22Rv1 (cell line): ENCODE results near the gene BLCAP.
"Not testable (repeated sequence)": the region's sequence is repeated elsewhere in the genome, so short reads cannot be mapped to it uniquely, and the experiment has no call there.

Source experiments
- H3K27ac ChIP-seq: fragments of 450-650 bp; 2 replicates; pipeline ENCODE4 v1.5.1; 2017
- ZFX ChIP-seq: fragments of 450-650 bp; IDR thresholded peaks from 2 replicates; pipeline ENCODE4 v1.6.1; 2017; ENCODE audit warnings: antibody characterized with exemption, borderline replicate concordance
- TF ChIP-seq, protein P1 (sequence below): fragments of 450-650 bp; IDR thresholded peaks from 2 replicates; pipeline ENCODE4 v1.5.1; 2017; ENCODE audit warnings: mild to moderate bottlenecking

The BLCAP gene

DNA sequence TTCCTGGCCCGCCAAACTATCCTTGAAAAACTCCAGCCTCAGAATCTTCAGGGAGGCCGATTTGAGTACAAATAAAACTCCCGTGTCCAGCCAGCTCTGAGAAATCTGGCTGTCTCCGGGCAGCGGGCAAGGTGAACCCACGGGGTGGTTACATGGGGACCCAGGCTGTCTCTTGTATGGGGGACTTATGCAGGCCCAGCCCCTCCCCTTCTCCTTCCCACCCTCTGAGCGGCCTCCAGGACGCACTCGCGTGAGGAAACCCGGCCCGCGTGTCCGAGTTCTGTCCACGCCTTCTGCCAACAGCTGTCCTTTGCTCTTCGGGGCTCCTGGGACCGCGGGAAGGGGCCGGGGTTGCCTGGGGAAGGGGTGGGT lies 36.3 kb upstream of the BLCAP start:
- no peak for TF ChIP-seq ZFX
- TF ChIP-seq, protein P1, sequence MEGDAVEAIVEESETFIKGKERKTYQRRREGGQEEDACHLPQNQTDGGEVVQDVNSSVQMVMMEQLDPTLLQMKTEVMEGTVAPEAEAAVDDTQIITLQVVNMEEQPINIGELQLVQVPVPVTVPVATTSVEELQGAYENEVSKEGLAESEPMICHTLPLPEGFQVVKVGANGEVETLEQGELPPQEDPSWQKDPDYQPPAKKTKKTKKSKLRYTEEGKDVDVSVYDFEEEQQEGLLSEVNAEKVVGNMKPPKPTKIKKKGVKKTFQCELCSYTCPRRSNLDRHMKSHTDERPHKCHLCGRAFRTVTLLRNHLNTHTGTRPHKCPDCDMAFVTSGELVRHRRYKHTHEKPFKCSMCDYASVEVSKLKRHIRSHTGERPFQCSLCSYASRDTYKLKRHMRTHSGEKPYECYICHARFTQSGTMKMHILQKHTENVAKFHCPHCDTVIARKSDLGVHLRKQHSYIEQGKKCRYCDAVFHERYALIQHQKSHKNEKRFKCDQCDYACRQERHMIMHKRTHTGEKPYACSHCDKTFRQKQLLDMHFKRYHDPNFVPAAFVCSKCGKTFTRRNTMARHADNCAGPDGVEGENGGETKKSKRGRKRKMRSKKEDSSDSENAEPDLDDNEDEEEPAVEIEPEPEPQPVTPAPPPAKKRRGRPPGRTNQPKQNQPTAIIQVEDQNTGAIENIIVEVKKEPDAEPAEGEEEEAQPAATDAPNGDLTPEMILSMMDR = no peak

DNA sequence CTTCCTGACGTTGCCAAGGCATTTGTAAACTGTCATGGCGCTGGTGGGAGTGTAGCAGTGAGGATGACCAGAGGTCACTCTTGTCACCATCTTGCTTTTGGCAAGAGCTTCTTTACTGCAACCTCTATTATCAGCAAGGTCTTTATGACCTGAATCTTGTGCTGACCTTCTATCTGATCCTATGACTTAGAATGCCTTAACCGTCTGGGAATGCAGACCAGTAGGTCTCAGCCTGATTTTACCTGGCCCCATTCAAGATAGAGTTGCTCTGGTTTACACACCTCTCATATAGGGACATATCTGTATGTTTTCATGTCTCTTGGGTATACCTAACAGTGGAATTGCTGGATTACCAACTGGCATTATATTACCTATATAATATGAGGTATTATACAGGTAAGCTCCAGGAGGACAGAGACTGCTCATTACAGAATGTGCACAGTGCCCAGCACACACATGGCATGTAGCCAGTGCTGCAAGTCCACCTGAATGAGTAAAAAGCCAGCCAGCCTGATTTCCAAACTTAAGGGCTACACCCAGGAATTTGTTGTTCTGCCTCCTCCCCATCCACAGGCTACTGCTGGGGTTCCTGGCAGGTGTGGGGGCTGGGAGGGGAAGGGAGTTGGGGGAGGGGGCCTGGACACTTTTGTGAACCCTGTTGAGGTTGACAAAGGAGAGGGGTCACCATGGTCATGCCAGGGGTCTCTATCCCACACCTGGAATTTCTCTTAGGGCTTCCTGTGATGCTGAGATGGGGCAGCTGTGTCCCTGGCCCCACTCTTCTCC lies 35.2 kb upstream of the BLCAP start:
- TF ChIP-seq, protein P1 = no peak
- TF ChIP-seq ZFX = no peak
- H3K27ac ChIP-seq = no peak overlapping the region

More for the DNA sequence above, 36.3 kb upstream of the BLCAP start:
- no peak overlapping the region for H3K27ac ChIP-seq

DNA sequence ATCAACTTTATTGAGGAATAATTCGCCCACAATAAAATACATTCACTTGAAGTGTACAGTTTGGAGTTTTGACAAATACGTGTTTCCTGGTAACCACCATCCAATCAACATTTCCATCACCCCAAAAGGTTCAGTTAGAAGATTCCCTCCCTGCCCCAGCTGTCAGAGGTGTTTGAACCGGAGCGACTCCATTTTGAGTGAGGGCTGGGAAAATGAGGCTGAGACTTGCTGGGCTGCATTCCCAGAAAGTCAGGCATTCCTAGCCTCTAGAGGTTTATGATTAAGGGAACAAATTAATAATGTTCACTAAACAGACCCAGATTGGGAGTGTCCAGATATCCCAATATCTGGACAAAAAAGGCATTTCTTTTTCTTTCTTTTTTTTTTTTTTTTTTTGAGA lies 33.0 kb upstream of the BLCAP start:
- H3K27ac ChIP-seq = no peak overlapping the region
- no peak for TF ChIP-seq ZFX
- TF ChIP-seq, protein P1 = no peak

DNA sequence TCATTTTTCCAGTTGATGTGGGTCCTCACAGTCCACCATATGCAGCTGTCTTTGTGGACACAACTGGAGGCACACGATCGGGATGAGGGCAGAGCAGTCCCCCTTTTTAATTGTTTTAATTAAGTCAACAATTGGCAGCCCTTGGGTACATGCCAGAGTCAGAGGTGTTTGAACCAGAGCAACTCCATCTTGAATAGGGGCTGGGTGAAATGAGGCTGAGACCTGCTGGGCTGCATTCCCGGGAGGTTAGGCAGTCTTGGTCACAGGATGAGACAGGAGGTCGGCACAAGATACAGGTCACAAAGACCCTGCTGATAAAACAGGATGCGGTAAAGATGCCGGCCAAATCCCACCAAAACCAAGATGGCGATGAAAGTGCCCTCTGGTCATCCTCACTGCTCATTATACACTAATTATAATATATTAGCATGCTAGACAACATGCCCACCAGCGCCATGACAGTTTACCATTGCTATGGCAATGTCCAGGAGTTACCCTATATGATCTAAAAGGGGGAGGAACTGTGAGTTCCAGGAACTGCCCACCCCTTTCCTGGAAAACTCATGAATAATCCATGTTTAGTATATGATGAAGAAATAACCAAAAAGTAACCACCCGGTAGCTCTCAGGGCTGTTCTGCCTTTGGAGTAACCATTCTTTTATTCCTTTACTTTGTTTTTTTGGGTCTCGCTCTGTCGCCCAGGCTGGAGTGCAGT lies 31.8 kb upstream of the BLCAP start:
- H3K27ac ChIP-seq = no peak overlapping the region
- TF ChIP-seq ZFX = no peak
- TF ChIP-seq, protein P1 = no peak

DNA sequence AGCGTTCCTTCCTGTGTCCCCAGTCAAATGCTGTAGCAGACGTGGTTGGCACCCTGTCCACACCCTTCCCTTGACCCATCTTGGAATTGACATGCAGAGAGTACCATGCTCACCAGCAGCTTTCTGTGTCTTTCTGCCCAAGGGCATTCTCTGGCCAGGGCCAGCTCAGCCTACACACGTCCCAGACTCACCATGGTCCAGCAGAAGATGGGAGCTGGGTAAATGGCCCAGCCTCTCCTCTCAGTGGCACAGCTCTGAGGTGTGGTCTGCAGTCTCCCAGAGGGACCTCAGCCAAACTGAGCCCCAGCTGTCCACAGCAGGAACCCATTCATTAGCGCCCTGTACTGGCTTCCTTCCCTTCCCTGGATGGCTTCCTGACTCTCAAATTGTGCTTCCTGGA lies 31.1 kb upstream of the BLCAP start:
- TF ChIP-seq, protein P1 = no peak
- no peak for TF ChIP-seq ZFX

DNA sequence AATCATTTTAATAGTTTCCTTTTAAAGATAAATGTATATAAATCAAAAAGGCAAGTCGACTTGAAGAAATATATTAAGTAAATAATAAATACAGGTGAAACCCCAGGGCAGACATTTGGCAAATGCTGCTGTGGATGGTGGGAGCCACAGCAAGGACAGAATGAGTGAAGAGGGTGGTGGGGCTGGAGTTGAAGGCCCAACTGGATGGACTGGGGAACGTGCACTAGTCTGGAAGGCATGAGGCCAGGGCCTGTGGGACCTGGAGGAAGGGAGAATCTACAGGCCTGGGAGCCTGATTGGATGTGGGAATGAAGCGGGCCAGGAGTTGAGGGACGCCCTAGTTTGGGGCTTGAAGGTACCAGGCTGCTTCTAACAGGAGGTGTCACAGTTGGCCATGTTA lies 30.6 kb upstream of the BLCAP start:
- no peak overlapping the region for H3K27ac ChIP-seq
- TF ChIP-seq, protein P1 = no peak
- TF ChIP-seq ZFX = no peak

More for the DNA sequence above, 31.1 kb upstream of the BLCAP start:
- H3K27ac ChIP-seq = no peak overlapping the region

DNA sequence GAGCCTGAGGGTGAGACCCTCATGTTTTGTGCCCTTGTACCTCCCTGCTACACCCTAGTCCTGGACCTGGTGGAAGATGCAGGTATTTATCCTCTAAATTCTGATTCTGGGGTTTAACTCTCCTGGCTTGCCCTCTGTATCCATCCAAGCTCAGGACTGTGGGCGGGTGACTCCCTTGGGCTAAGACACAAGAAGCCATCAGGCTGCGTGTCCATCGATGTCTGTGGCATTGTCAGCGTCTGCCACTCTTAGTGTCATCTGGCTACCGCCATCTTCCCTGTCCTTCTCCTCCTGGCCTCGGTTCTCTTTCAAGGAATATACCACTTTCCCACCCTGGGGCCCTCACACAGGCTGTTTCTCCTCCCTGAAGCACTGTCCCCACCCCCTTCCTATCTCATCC lies 28.9 kb upstream of the BLCAP start:
- TF ChIP-seq, protein P1 = no peak
- no peak for TF ChIP-seq ZFX
- no peak overlapping the region for H3K27ac ChIP-seq

DNA sequence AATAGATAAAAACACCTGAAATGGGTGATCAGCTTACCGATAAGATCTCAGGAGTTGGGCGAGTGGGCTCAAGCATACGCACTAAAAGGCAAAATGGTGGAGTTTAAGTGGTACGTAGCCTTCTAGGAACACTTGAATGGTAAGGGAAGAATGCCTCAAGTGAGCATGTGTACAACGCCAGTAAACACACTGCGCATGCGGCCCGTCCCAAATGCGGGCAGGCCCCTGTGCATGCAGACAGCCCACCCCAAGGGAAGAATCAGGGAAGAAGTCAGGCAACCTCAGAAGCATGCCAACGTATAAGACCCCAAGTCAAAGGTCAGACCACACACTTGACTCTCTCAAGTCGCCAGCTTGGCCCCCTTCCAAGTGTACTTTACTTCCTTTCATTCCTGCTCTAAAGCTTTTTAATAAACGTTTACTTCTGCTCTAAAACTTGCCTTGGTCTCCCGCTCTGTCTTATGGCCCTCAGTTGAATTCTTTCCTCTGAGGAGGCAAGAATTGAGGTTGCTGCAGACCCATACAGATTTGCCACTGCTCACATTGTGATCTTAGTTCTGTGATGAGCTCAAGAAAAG lies 27.1 kb upstream of the BLCAP start:
- H3K27ac ChIP-seq = not testable (repeated sequence)
